H1 (cell line): Measurements from ENCODE around the gene MPND. TPM values are rescaled to one million over a fixed set of nuclear protein-coding genes. Genes with fewer than 3 reads are reported as not detected.
A peak's percentile ranks its signal among the peaks of the same experiment; 100 is the strongest.

Experiments used
- BCL11A ChIP-seq, 2 experiments: IDR thresholded peaks; one replicate each; pipeline ENCODE4 v1.6.1; 2011; ENCODE audit warnings: low read depth in 2 of 2, low read length in 2 of 2, mild to moderate bottlenecking in 2 of 2
- CBX5 ChIP-seq: fragments of 300-800, 300-1000 bp; sonication (generic); IDR thresholded peaks from 2 replicates; pipeline ENCODE4 v1.7.1; 2016; ENCODE audit warnings: antibody characterized with exemption, low read length, low read depth
- CBX8 ChIP-seq: fragments of 300-800, 300-1000 bp; sonication (generic); IDR thresholded peaks from 2 replicates; pipeline ENCODE4 v1.7.1; 2016; ENCODE audit warnings: low read depth, low read length, borderline replicate concordance
- CREB1 ChIP-seq: IDR thresholded peaks from 2 replicates; pipeline ENCODE4 v1.6.1; 2012; ENCODE audit warnings: inconsistent platforms
- CTCF ChIP-seq, 3 experiments: IDR thresholded peaks; 1 replicate in 2 of 3; 2 replicates in 1 of 3; pipeline versions ENCODE4 v1.5.1 to v1.6.1; 2011; ENCODE audit warnings: low read length in 3 of 3, mild to moderate bottlenecking in 3 of 3, inconsistent platforms in 2 of 3, low read depth in 1 of 3, moderate library complexity in 1 of 3; ENCODE audit not compliant: insufficient read depth in 1 of 3; ENCODE audit errors: control extremely low read depth in 1 of 3
- GABPA ChIP-seq: IDR thresholded peaks from 2 replicates; pipeline ENCODE4 v1.6.1; 2011; ENCODE audit warnings: mild to moderate bottlenecking, low read length, moderate library complexity, borderline replicate concordance; ENCODE audit not compliant: insufficient read depth
- HDAC6 ChIP-seq: IDR thresholded peaks from one replicate; pipeline ENCODE4 v1.7.1; 2012; ENCODE audit warnings: low read depth, mild to moderate bottlenecking, inconsistent platforms, low read length, moderate library complexity
- POU5F1 ChIP-seq: IDR thresholded peaks from 2 replicates; pipeline ENCODE4 v1.6.1; 2011; ENCODE audit warnings: low read depth, mild to moderate bottlenecking, low read length, moderate library complexity
- RAD21 ChIP-seq, 2 experiments: IDR thresholded peaks in 1 of 2; conservative IDR thresholded peaks in 1 of 2; 2 replicates each; pipeline ENCODE4 v1.6.1; 2011; ENCODE audit warnings: low read depth in 2 of 2, low read length in 2 of 2, improper control_type of control experiment in 1 of 2, inconsistent platforms in 1 of 2, mild to moderate bottlenecking in 1 of 2, moderate library complexity in 1 of 2
- RBBP5 ChIP-seq: IDR thresholded peaks from 2 replicates; pipeline ENCODE4 v1.7.1; 2012; ENCODE audit warnings: low read depth, mild to moderate bottlenecking, inconsistent platforms, low read length, moderate library complexity, borderline replicate concordance
- RXRA ChIP-seq: IDR thresholded peaks from 2 replicates; pipeline ENCODE4 v1.6.1; 2011; ENCODE audit warnings: low read depth, mild to moderate bottlenecking, low read length, moderate library complexity; ENCODE audit not compliant: insufficient read depth
- SP2 ChIP-seq: IDR thresholded peaks from 2 replicates; pipeline ENCODE4 v1.6.1; 2012; ENCODE audit warnings: mild to moderate bottlenecking, low read length, inconsistent platforms
- SRF ChIP-seq: IDR thresholded peaks from 2 replicates; pipeline ENCODE4 v1.6.1; 2011; ENCODE audit warnings: mild to moderate bottlenecking, low read depth, low read length, moderate library complexity
- TAF7 ChIP-seq: optimal IDR thresholded peaks from 2 replicates; pipeline ENCODE3; 2011; ENCODE audit warnings: low read depth, mild to moderate bottlenecking, inconsistent platforms, low read length, moderate library complexity, borderline replicate concordance
- TBP ChIP-seq: IDR thresholded peaks from 2 replicates; pipeline ENCODE4 v1.6.1; 2011; ENCODE audit warnings: low read depth, low read length, improper control_type of control experiment
- TCF12 ChIP-seq: IDR thresholded peaks from 2 replicates; pipeline ENCODE4 v1.6.1; 2011; ENCODE audit warnings: low read depth, mild to moderate bottlenecking, low read length
- YY1 ChIP-seq: IDR thresholded peaks from 2 replicates; pipeline ENCODE4 v1.6.1; 2011; ENCODE audit warnings: low read depth, mild to moderate bottlenecking, low read length
- ZNF274 ChIP-seq: IDR thresholded peaks from 2 replicates; pipeline ENCODE4 v1.7.0; 2012; ENCODE audit warnings: low read length, borderline replicate concordance; ENCODE audit errors: extremely low read depth
- polyA plus RNA-seq, 7 experiments: library from polyadenylated mRNA; depleted of rRNA in 3 of 7; stranded (reverse) in 5 of 7; unstranded in 2 of 7; fragments of >200 nt in 5 of 7; fragments of 200-250 nt in 2 of 7; gene quantifications; 1 replicate in 5 of 7; 2 replicates in 1 of 7; 4 replicates in 1 of 7; pipeline versions ENCODE4 v1.2.1 to v1.2.3, GENCODE V29; 2011 to 2013; ENCODE audit warnings: missing spikeins in 2 of 7, mixed read lengths in 2 of 7
- total RNA-seq: library from RNA; stranded (reverse); fragmentation: NEBNext Ultra II Directional; extraction: Animal tissue kit (Norgen Biotek cat#: 25700); gene quantifications from 2 replicates; pipeline ENCODE4 v1.2.1, GENCODE V29; 2021
- TF ChIP-seq, protein P1 (sequence below): IDR thresholded peaks from 2 replicates; pipeline ENCODE4 v1.6.1; 2012; ENCODE audit warnings: low read length, inconsistent platforms

Gene MPND
- total and polyA plus RNA-seq, 2 of the 8 experiments (the other 6 are each of a cell fraction or from before 2014, with no cell fraction given): 22.9 to 27.7 TPM

DNA sequence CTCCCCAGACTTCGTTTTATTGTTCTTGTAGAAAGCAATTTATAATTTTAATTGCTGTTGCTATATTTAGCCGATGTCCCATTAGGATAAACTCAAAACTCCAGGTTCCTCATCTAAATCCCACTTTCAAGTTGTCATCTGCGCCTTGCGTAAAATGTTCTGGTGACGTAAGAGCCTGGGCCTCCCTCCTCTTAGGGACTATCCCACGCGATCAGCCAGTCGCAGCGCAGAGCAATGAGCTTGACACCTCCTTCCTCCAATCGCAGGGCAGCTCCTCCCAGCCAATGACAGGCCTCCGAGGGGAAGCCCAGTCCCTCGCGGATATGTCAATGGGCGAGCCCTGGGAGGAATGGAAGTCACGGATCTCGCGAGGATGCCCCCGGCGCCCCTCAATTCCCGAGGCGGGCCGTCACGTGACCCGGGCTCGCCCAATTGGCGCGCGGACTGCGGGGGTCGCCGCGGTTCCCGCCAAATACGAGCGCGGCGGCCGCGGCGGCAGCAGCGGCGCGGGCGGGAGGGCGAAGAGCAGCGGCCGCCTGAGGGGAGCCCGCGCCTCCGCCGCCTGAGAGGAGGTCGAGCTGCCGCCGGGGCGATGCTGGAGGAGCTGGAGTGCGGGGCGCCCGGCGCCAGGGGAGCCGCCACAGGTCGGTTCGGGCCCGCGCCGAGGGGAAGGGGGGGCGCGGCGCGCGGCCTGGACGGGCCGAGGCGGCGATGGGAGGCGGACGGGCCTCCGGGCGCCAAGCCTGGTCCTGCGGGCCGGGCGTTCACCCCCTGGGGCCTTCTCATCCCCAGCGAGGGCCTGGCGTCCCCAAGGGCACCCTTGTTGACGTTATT lies 59.0 kb downstream of the MPND start, which contains the start of gene CHAF1A (continued):
- TF ChIP-seq, protein P1, sequence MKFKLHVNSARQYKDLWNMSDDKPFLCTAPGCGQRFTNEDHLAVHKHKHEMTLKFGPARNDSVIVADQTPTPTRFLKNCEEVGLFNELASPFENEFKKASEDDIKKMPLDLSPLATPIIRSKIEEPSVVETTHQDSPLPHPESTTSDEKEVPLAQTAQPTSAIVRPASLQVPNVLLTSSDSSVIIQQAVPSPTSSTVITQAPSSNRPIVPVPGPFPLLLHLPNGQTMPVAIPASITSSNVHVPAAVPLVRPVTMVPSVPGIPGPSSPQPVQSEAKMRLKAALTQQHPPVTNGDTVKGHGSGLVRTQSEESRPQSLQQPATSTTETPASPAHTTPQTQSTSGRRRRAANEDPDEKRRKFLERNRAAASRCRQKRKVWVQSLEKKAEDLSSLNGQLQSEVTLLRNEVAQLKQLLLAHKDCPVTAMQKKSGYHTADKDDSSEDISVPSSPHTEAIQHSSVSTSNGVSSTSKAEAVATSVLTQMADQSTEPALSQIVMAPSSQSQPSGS: peak; percentile 37; the same call in 1 of the 2 replicates
- TF ChIP-seq YY1 (no peak), TBP (peak; percentile 82), ZNF274 (no peak), CBX8 (no peak), CREB1 (peak; percentile 90), SP2 (peak; percentile 80), TCF12 (no peak), CBX5 (no peak), BCL11A (IDR thresholded peaks at IDR 0.05; ENCODE audit: low read depth in 2 of 2, low read length in 2 of 2) (no peak), RBBP5 (peak; percentile 60; the same call in 1 of the 2 replicates), SRF (no peak), POU5F1 (no peak), RXRA (no peak), CTCF (IDR thresholded peaks at IDR 0.05; ENCODE audit: control extremely low read depth in 1 of 3, insufficient read depth in 1 of 3, low read depth in 1 of 3, low read length in 3 of 3) (no peak), TAF7 (peak; percentile 65), RAD21 (IDR thresholded peaks at IDR 0.05 in 1 of 2, conservative IDR thresholded peaks at IDR 0.05 in 1 of 2; ENCODE audit: low read depth in 2 of 2, low read length in 2 of 2) (no peak), HDAC6 (no peak), GABPA (no peak)
